HepG2 (cell line): ENCODE data around the gene GIPC2. TPM values are rescaled to one million over a fixed set of nuclear protein-coding genes. Genes with fewer than 3 reads are reported as not detected.

Experiments
- ATAC-seq: fragments of 200-7000 bp; cut with Tn5 transposase; 3 replicates; pipeline ENCODE4 v1.9.1; 2020; ENCODE audit warnings: mild to moderate bottlenecking, moderate library complexity
- BruUV-seq: library from RNA; stranded (reverse); fragments of 400-500 nt; replicated peaks from 2 replicates; lab custom pipeline; 2021; lab: Mats Ljungman, UMichigan
- CTCF ChIA-PET: fragments of 300-600 bp; formaldehyde crosslinking; extraction: SDS; loops from one replicate; lab custom pipeline; 2021; ENCODE audit warnings: low total read pairs, inconsistent platforms, low intra/inter-chr PET ratio; lab: Yijun Ruan, JAX
- POLR2A ChIA-PET: fragments of 350-600 bp; sonication (Branson Sonifier 250); formaldehyde crosslinking; loops from one replicate; lab custom pipeline; 2020; ENCODE audit warnings: antibody characterized with exemption, inconsistent platforms; lab: Yijun Ruan, JAX
- DNase-seq: peaks from one replicate; pipeline ENCODE4 v3.0.0-alpha.2; 2015; ENCODE audit warnings: low spot score
- FAIRE-seq: peaks from 3 replicates; lab custom pipeline; 2011; peaks lifted over from hg19 to GRCh38; lab: Jason Lieb, UNC
- H2AFZ ChIP-seq: one replicate; pipeline ENCODE4 v1.6.1; 2011; ENCODE audit warnings: low read length, inconsistent platforms
- H3K27ac ChIP-seq: fragments of 300-600 bp; 3 replicates; pipeline ENCODE4 v1.8.0; 2011; ENCODE audit warnings: mixed run types, mild to moderate bottlenecking, mixed read lengths, low read length, inconsistent platforms; ENCODE audit not compliant: insufficient read depth; ENCODE audit errors: extremely low read length
- H3K27me3 ChIP-seq, 2 experiments: fragments of 200-600 bp in 1 of 2; 2 replicates in 1 of 2; 3 replicates in 1 of 2; pipeline versions ENCODE4 v1.6.0 to v1.8.0; 2011; ENCODE audit warnings: low read length in 2 of 2, mild to moderate bottlenecking in 2 of 2, moderate library complexity in 2 of 2, inconsistent platforms in 1 of 2; ENCODE audit not compliant: insufficient read depth in 2 of 2, control insufficient read depth in 1 of 2
- H3K36me3 ChIP-seq, 2 experiments: fragments of 200-600 bp in 1 of 2; replicated peaks in 1 of 2; 2 replicates in 1 of 2; 3 replicates in 1 of 2; pipeline versions ENCODE4 v1.5.1 to v1.8.0; 2011; ENCODE audit warnings: low read length in 2 of 2, inconsistent platforms in 1 of 2; ENCODE audit not compliant: insufficient read depth in 2 of 2, control insufficient read depth in 1 of 2
- H3K4me1 ChIP-seq: 2 replicates; pipeline ENCODE4 v1.5.1; 2012; ENCODE audit warnings: low read length, inconsistent platforms; ENCODE audit not compliant: insufficient read depth
- H3K4me2 ChIP-seq: 2 replicates; pipeline ENCODE4 v1.6.0; 2011; ENCODE audit warnings: low read depth, low read length, inconsistent platforms
- H3K4me3 ChIP-seq, 3 experiments: fragments of 200-600 bp in 1 of 3; sonication (generic), shearing (Covaris generic) in 1 of 3; replicated peaks in 1 of 3; 2 replicates each; pipeline ENCODE4 v1.5.1; 2011 to 2016; ENCODE audit warnings: low read length in 3 of 3, inconsistent platforms in 2 of 3, low read depth in 2 of 3, mild to moderate bottlenecking in 2 of 3, control low read depth in 1 of 3, mixed read lengths in 1 of 3; ENCODE audit not compliant: insufficient read depth in 1 of 3
- H3K79me2 ChIP-seq: one replicate; pipeline ENCODE4 v1.6.1; 2011; ENCODE audit warnings: low read length, inconsistent platforms; ENCODE audit not compliant: insufficient read depth
- H3K9ac ChIP-seq: 2 replicates; pipeline ENCODE4 v1.6.0; 2011; ENCODE audit warnings: mild to moderate bottlenecking, low read depth, low read length, inconsistent platforms; ENCODE audit not compliant: insufficient read depth
- H3K9me3 ChIP-seq: 2 replicates; pipeline ENCODE4 v1.5.1; 2012; ENCODE audit warnings: mild to moderate bottlenecking, low read length
- H4K20me1 ChIP-seq: 2 replicates; pipeline ENCODE4 v1.6.0; 2011; ENCODE audit warnings: inconsistent platforms, mild to moderate bottlenecking, low read length, moderate library complexity; ENCODE audit not compliant: insufficient read depth
- CEBPB ChIP-seq: IDR thresholded peaks from 2 replicates; pipeline ENCODE4 v1.6.1; 2011; ENCODE audit warnings: low read depth, low read length, improper control_type of control experiment, borderline replicate concordance
- FOXO1 ChIP-seq: sonication (generic); formaldehyde crosslinking; IDR thresholded peaks from 2 replicates; pipeline ENCODE4 v1.4.0; 2020; ENCODE audit warnings: missing genetic modification reagents
- SKI ChIP-seq: fragments of 450-650 bp; IDR thresholded peaks from one replicate; pipeline ENCODE4 v1.6.1; 2018; ENCODE audit warnings: mild to moderate bottlenecking; ENCODE audit not compliant: partially characterized antibody
- ZFP36 ChIP-seq: fragments of 150-350 bp; IDR thresholded peaks from 2 replicates; pipeline ENCODE4 v1.6.1; 2018; ENCODE audit warnings: borderline replicate concordance, low read length, low read depth; ENCODE audit not compliant: partially characterized antibody
- ZNF792 ChIP-seq: IDR thresholded peaks from 2 replicates; pipeline ENCODE4 v1.6.1; 2016
- WGBS: methylation state at CpG from one replicate; pipeline ENCODE4 v1.1.6; 2017; ENCODE audit warnings: low lambda C conversion rate; 5-methylcytosine and 5-hydroxymethylcytosine counted together
- in situ Hi-C: cut with HindIII; loops from 2 replicates; pipeline ENCODE4 v1.10.0; 2017; ENCODE audit warnings: low pct_unique_long_range_greater_than_20kb; ENCODE audit not compliant: extremely low pct_ligation_motif_present
- intact Hi-C: fragments of 100-400 bp; cut with micrococcal nuclease; formaldehyde crosslinking; loops from one replicate; pipeline ENCODE4 v1.10.0; 2022; ENCODE audit not compliant: unreplicated experiment
- polyA plus RNA-seq, 8 experiments: library from polyadenylated mRNA; depleted of rRNA in 3 of 8; stranded (reverse) in 7 of 8; unstranded in 1 of 8; fragments of >200 nt; fragmentation: Illumina TruSeq in 4 of 8; extraction: Trizol in 4 of 8; gene quantifications; 2 replicates each; pipeline versions ENCODE4 v1.2.1 to v1.2.3, GENCODE V29; 2011 to 2016; ENCODE audit warnings: low read depth in 4 of 8, missing spikeins in 1 of 8, mixed read lengths in 1 of 8; ENCODE audit not compliant: insufficient read depth in 1 of 8
- total RNA-seq, 5 experiments: library from RNA; depleted of rRNA; stranded (reverse); fragments of >200 nt; fragmentation: Illumina TruSeq; extraction: Trizol; gene quantifications; 2 replicates each; pipeline ENCODE4 v1.2.3, GENCODE V29; 2016; ENCODE audit warnings: low read depth in 1 of 5

GIPC2 gene
- total and polyA plus RNA-seq, 2 of the 13 experiments (the other 11 are each of a cell fraction or from before 2014, with no cell fraction given): 6.1 to 21.6 TPM

DNA sequence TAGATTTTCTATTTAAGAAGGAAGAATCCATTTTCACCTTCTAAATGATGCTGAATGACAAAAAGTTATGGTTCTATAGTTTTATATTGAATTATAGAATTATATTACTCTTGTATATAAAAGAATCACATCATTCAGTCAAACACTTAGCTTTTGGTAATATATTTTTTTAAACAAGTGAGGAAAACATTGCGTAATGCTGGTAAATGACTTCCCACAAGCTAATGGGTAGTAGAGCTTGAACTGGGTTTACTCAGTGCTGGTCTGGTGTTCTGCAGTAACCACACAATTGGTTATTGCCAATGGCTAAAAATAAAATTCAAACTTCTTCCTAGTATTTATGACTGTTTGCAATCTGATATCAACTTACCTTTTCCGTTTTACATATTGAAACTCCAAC, 10.6 kb upstream of the GIPC2 start:
- ChIA-PET CTCF (no interaction called here), POLR2A (no interaction called here)
- Histone ChIP-seq H3K27ac (no peak overlapping the region), H3K4me3 (no peak overlapping the region), H3K9ac (no peak overlapping the region), H3K4me2 (no peak overlapping the region), H3K9me3 (no peaks in the 10 kb centered on the region), H3K27me3 (no peaks in the 10 kb centered on the region), H2AFZ (no peak overlapping the region), H3K4me1 (0 out of 2 replicates have a peak, but pooled peaks cover 8% of the 10 kb centered on the region), H3K79me2 (no peaks in the 10 kb centered on the region), H4K20me1 (no peaks in the 10 kb centered on the region), H3K36me3 (no peaks in the 10 kb centered on the region)
- in situ Hi-C loops: no loop called here
- intact Hi-C loops: no loop called here
- WGBS: 33% methylated on average over 2 of the region's 2 CpGs
- no TSS peak for BruUV-seq
- DNase-seq (no peak), ATAC-seq (no peak), FAIRE-seq (no peak)
- TF ChIP-seq ZNF792 (CRISPR knock-in tag): no peak
- peak; percentile 84 for TF ChIP-seq CEBPB
- no peak for TF ChIP-seq SKI
- TF ChIP-seq FOXO1: no peak

GRCh38 chr1:78036450-78036849, 9.3 kb upstream of the GIPC2 start:
- no peak overlapping the region for H2AFZ ChIP-seq
- 47% methylated on average over 5 of the region's 5 CpGs for WGBS
- no peak overlapping the region for H3K4me2 ChIP-seq
- no peaks in the 10 kb centered on the region for H3K27me3 ChIP-seq
- ATAC-seq (no peak), DNase-seq (no peak), FAIRE-seq (no peak)
- H3K27ac ChIP-seq: no peak overlapping the region
- H3K9me3 ChIP-seq: no peaks in the 10 kb centered on the region
- BruUV-seq: no TSS peak
- CTCF ChIA-PET: no interaction called here
- TF ChIP-seq ZFP36 (no peak), CEBPB (peak; percentile 46; the same call in 1 of the 2 replicates)
- H3K4me1 ChIP-seq: 0 out of 2 replicates have a peak, but pooled peaks cover 15% of the 10 kb centered on the region
- H3K4me3 ChIP-seq: no peak overlapping the region
- H3K79me2 ChIP-seq: no peaks in the 10 kb centered on the region
- no peak overlapping the region for H3K9ac ChIP-seq
- in situ Hi-C loops: no loop called here
- no peaks in the 10 kb centered on the region for H4K20me1 ChIP-seq
- POLR2A ChIA-PET: no interaction called here
- H3K36me3 ChIP-seq: no peaks in the 10 kb centered on the region
- intact Hi-C loops: no loop called here
